Thyroid gland (tissue), 4 donors: ENCODE data around the gene GPR12. TPM values are rescaled to one million over a fixed set of nuclear protein-coding genes. Genes with fewer than 3 reads are reported as not detected.
"Not testable (repeated sequence)": the region's sequence is repeated elsewhere in the genome, so short reads cannot be mapped to it uniquely, and the experiment has no call there.

Experiments
- DNase-seq, 2 donors: peaks; one replicate each; pipeline ENCODE4 v3.0.0-alpha.2; 2019
- H3K27ac ChIP-seq, 3 donors: fragments of 200-600 bp; sonication (generic); 1 replicate in 2 of 3; 2 replicates in 1 of 3; pipeline ENCODE4 v1.5.1; 2016 to 2019; ENCODE audit warnings: mild to moderate bottlenecking in 1 of 3, moderate library complexity in 1 of 3
- H3K27me3 ChIP-seq: fragments of 200-600 bp; sonication (generic); one replicate; pipeline ENCODE4 v1.5.1; 2019
- H3K36me3 ChIP-seq, 2 donors: fragments of 200-600 bp; sonication (generic); one replicate each; pipeline ENCODE4 v1.5.1; 2016 to 2019
- H3K4me1 ChIP-seq, 2 donors: fragments of 200-600 bp; sonication (generic); one replicate each; pipeline ENCODE4 v1.5.1; 2017 to 2019
- H3K4me3 ChIP-seq, 3 donors: fragments of 200-600 bp; sonication (generic); replicated peaks in 1 of 3; 1 replicate in 2 of 3; 2 replicates in 1 of 3; pipeline ENCODE4 v1.5.1; 2016; ENCODE audit warnings: mild to moderate bottlenecking in 1 of 3
- H3K9me3 ChIP-seq: fragments of 200-600 bp; sonication (generic); one replicate; pipeline ENCODE4 v1.5.1; 2017
- CTCF ChIP-seq, 6 experiments: fragments of 200-600 bp in 3 of 6; fragments of 450-650 bp in 3 of 6; sonication (generic) in 3 of 6; IDR thresholded peaks; one replicate each; pipeline ENCODE4 v1.5.1; 2016 to 2019; ENCODE audit warnings: antibody characterized with exemption in 6 of 6, mild to moderate bottlenecking in 2 of 6, inconsistent platforms in 1 of 6, moderate library complexity in 1 of 6
- POLR2A ChIP-seq, 2 donors: fragments of 450-650 bp; IDR thresholded peaks; one replicate each; pipeline ENCODE4 v1.6.1; 2017; ENCODE audit warnings: antibody characterized with exemption in 2 of 2, mild to moderate bottlenecking in 2 of 2, moderate library complexity in 1 of 2
- WGBS, 2 donors: methylation state at CpG; one replicate each; pipeline ENCODE4 v1.1.5; 2017; 5-methylcytosine and 5-hydroxymethylcytosine counted together
- intact Hi-C: fragments of 100-400 bp; cut with DNase I; formaldehyde crosslinking; loops from one replicate; pipeline ENCODE4 v1.15.1; 2023
- total RNA-seq, 4 donors: library from RNA; depleted of rRNA; stranded (reverse); fragments of >200 nt; gene quantifications; one replicate each; pipeline ENCODE4 v1.2.3, GENCODE V29; 2016

The GPR12 gene
- total RNA-seq, 4 donors from 2014 or later: under 0.01 to 0.33 (median 0.33) TPM; not detected in 1

DNA sequence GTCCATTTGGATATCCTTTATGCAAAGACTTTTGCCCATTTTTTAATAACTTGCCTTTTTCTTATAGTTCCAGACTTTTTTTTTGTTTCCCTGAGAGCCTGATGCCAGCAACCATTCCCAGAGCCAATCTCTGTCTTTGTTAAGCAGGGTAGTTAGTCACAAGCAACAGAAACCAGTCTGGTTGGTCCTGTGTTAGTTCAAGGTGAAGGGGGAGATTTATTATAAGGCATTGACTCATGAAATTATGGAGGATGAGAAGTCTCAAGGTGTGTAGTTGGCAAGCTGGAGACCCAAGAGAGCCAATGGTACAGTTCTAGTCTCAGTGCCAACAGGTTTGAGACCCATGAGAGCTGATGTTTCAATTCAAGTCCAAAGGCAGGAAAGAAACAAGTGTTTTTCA lies 33.0 kb downstream of the GPR12 start:
- Histone ChIP-seq H3K36me3 (no peaks in the 10 kb centered on the region), H3K27me3 (no peaks in the 10 kb centered on the region), H3K27ac (no peak overlapping the region), H3K4me3 (no peak overlapping the region), H3K9me3 (no peaks in the 10 kb centered on the region), H3K4me1 (no peaks in the 10 kb centered on the region)
- no peak for TF ChIP-seq CTCF (IDR thresholded peaks at IDR 0.05)
- no peak for TF ChIP-seq POLR2A (IDR thresholded peaks at IDR 0.05)
- intact Hi-C loops: no loop called here
- no peak for DNase-seq

- H3K4me3 ChIP-seq: no peak overlapping the region
- no peak overlapping the region for H3K27ac ChIP-seq
- intact Hi-C loops: no loop called here
- no peaks in the 10 kb centered on the region for H3K9me3 ChIP-seq
- H3K36me3 ChIP-seq: no peaks in the 10 kb centered on the region
- H3K4me1 ChIP-seq: no peaks in the 10 kb centered on the region
- DNase-seq: no peak
- TF ChIP-seq CTCF (IDR thresholded peaks at IDR 0.05) (no peak), POLR2A (IDR thresholded peaks at IDR 0.05) (no peak)
- H3K27me3 ChIP-seq: no peaks in the 10 kb centered on the region
- WGBS, 2 donors: 80% methylated on average over 3 of the region's 3 CpGs
Observed at GRCh38 chr13:26727122-26727521, 33.5 kb downstream of the GPR12 start.

DNA sequence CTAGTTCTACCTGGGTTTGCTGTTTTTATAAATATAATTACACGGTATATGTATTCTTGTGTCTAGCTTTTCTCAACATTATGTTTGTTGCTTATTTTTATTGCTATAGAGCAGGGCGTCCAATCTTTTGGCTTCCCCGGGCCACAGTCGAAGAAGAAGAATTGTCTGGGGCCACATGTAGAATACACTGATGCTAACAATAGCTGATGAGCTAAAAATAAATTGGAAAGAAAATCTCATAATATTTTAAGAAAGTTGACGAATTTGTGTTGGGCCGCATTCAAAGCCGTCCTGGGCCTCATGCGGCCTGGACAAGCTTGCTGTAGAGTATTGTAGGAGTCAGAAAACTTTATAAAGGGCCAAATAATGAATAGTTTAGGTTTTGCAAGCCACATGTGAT lies 33.9 kb downstream of the GPR12 start:
- no peak for TF ChIP-seq POLR2A (IDR thresholded peaks at IDR 0.05)
- no peak for TF ChIP-seq CTCF (IDR thresholded peaks at IDR 0.05)
- 85 to 87% methylated on average over 8 of the region's 8 CpGs for WGBS, 2 donors
- no peak for DNase-seq
- Histone ChIP-seq H3K4me1 (no peaks in the 10 kb centered on the region), H3K9me3 (no peaks in the 10 kb centered on the region), H3K27me3 (no peaks in the 10 kb centered on the region), H3K27ac (no peak overlapping the region), H3K36me3 (no peaks in the 10 kb centered on the region), H3K4me3 (no peak overlapping the region)
- intact Hi-C loops: no loop called here

- WGBS, 2 donors: 97% methylated on average over 13 of the region's 31 CpGs; no CpG with 5 or more reads in 1 of the 2 donors
- H3K4me3 ChIP-seq, intact Hi-C loops, H3K9me3 ChIP-seq, DNase-seq, H3K4me1 ChIP-seq, H3K27ac ChIP-seq, H3K27me3 ChIP-seq, H3K36me3 ChIP-seq: not testable (repeated sequence)
Observed at GRCh38 chr13:26723620-26724019, 37.0 kb downstream of the GPR12 start.

GRCh38 chr13:26722321-26722720 lies 38.3 kb downstream of the GPR12 start:
- no peak overlapping the region for H3K27ac ChIP-seq
- H3K9me3 ChIP-seq: no peaks in the 10 kb centered on the region
- TF ChIP-seq CTCF (IDR thresholded peaks at IDR 0.05) (no peak), POLR2A (IDR thresholded peaks at IDR 0.05) (no peak)
- H3K36me3 ChIP-seq: no peaks in the 10 kb centered on the region
- intact Hi-C loops: no loop called here
- no peaks in the 10 kb centered on the region for H3K4me1 ChIP-seq
- no peak for DNase-seq
- 87 to 89% methylated on average over 5 of the region's 5 CpGs for WGBS, 2 donors
- no peak overlapping the region for H3K4me3 ChIP-seq
- no peaks in the 10 kb centered on the region for H3K27me3 ChIP-seq
